Measurements from ENCODE around the gene POM121L2. TPM values are rescaled to one million over a fixed set of nuclear protein-coding genes. Genes with fewer than 3 reads are reported as not detected.
"Not testable (repeated sequence)": the region's sequence is repeated elsewhere in the genome, so short reads cannot be mapped to it uniquely, and the experiment has no call there.

The POM121L2 gene
- total and polyA plus RNA-seq, 8 donors: 0.02 to 0.03 TPM; not detected in 6

DNA sequence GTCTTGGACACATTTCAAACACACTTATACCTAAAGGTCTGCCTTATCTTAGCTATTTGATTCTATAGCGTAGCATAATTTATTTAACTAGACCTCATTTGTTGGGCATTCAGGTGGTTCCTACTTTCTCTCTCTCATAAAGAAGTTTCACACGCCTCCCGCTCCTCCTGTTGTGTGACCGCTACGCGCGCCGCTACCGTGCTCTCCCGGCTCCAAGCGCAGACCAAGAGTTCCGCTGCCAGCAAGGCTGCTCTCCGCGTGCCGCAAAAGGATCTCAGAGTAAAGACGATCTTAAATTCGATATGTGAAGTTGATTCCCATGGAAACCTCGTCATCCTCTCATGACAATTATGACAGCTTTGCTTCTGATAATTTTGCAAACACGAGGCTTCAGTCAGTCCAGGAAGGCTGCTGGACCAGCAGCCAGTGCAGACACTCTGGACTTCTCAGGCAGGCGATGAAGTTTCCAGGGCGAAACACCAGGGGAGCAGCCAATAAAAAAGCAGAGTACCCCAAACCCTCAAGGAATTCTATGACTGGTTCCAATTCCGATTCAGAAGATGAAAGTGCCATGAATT lies 44.1 kb downstream of the POM121L2 start:
- intact Hi-C loops (cut with DNase I): no loop called here
- H3K27me3 ChIP-seq: peaks cover 0 to 43% (median 3%) of the 10 kb centered on the region in 4 donors
- DNase-seq: no peak
- WGBS, 2 donors: 16 to 19% methylated on average over 22 of the region's 22 CpGs
- FAIRE-seq: no peak
- H3K4me1 ChIP-seq: no peaks in the 10 kb centered on the region
- H3K9me3 ChIP-seq: no peaks in the 10 kb centered on the region
- H3K36me3 ChIP-seq: no peaks in the 10 kb centered on the region
- no peak overlapping the region for H3K4me3 ChIP-seq
- H3K27ac ChIP-seq: no peak overlapping the region
- ATAC-seq: no peak
- TF ChIP-seq, protein P1, sequence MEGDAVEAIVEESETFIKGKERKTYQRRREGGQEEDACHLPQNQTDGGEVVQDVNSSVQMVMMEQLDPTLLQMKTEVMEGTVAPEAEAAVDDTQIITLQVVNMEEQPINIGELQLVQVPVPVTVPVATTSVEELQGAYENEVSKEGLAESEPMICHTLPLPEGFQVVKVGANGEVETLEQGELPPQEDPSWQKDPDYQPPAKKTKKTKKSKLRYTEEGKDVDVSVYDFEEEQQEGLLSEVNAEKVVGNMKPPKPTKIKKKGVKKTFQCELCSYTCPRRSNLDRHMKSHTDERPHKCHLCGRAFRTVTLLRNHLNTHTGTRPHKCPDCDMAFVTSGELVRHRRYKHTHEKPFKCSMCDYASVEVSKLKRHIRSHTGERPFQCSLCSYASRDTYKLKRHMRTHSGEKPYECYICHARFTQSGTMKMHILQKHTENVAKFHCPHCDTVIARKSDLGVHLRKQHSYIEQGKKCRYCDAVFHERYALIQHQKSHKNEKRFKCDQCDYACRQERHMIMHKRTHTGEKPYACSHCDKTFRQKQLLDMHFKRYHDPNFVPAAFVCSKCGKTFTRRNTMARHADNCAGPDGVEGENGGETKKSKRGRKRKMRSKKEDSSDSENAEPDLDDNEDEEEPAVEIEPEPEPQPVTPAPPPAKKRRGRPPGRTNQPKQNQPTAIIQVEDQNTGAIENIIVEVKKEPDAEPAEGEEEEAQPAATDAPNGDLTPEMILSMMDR (IDR thresholded peaks at IDR 0.05): no peak

DNA sequence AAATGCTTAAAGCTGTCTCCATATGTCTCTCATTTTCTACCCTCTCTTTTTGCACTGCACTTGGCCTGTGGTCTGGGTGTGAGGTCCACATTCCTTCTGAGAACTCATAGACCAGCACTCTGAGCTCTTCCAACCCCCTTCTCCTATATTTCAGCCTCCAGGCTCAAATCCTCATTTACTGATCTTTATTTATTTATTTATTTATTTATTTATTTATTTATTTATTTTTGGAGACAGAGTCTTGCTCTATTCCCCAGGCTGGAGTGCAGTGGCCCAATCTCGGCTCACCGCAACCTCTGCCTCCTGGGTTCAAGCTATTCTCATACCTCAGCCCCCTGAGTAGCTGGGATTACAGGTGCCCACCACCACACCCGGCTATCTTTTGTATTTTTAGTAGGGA lies 45.1 kb downstream of the POM121L2 start:
- intact Hi-C loops (cut with DNase I); FAIRE-seq; DNase-seq; ATAC-seq; H3K36me3 ChIP-seq; H3K9me3 ChIP-seq; H3K27ac ChIP-seq; H3K4me1 ChIP-seq; H3K4me3 ChIP-seq: not testable (repeated sequence)
- peaks cover 0 to 43% (median 3%) of the 10 kb centered on the region in 4 donors for H3K27me3 ChIP-seq
- WGBS, 2 donors: 85 to 86% methylated on average over 3 of the region's 3 CpGs

DNA sequence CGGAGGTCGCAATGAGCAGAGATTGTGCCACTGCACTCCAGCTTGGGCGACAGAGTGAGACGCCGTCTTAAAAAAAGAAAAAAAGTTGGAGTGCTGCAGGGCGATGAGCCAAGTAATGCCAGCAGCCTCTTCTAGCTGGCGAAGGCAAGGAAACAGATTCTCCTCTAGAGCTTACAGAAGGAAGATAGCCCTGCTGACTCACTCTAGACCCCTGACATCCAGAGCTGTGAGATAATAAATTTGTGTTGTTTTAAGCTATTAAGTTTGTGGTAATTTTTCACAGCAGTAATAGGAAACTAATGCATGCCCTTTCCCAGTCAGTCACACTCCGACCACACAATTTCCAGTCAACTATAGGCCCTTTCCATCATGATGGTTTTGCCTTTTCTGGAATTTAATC lies 48.2 kb downstream of the POM121L2 start:
- H3K4me3 ChIP-seq: no peak overlapping the region
- WGBS, 2 donors: 66 to 70% methylated on average over 8 of the region's 8 CpGs
- H3K9me3 ChIP-seq: no peaks in the 10 kb centered on the region
- ATAC-seq (no peak), FAIRE-seq (no peak), DNase-seq (no peak)
- intact Hi-C loops (cut with DNase I): no loop called here
- TF ChIP-seq, protein P1 (IDR thresholded peaks at IDR 0.05): no peak
- H3K36me3 ChIP-seq: no peaks in the 10 kb centered on the region
- H3K27ac ChIP-seq: no peak overlapping the region
- H3K27me3 ChIP-seq: peaks cover 0 to 39% (median 1%) of the 10 kb centered on the region in 4 donors
- H3K4me1 ChIP-seq: no peaks in the 10 kb centered on the region

DNA sequence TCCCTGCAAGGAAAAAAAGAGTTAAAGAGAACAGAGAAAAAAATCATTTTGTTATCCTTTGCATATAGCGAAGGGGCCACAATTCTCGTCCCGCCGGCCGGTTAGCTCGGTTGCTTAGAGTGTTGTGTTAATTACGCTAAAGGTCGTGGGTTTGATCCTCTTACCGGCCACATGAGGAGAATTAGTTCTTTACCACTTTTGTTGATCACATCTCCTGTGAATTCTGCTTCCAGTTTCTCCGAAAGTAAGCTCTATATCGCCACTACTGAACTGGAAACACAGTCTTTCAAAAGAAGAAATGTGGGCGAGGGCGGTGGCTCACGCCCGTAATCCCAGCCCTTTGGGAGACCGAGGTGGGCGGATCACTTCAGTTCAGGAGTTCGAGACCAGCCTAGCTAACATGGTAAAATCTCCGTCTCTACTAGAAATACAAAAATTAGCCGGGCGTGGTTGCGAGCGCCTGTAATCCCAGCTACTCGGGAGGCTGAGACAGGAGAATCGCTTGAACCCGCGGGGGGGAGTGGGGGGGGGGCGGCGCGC lies 51.2 kb downstream of the POM121L2 start:
- H3K27me3 ChIP-seq: peaks cover 0 to 11% (median 0%) of the 10 kb centered on the region in 4 donors
- H3K9me3 ChIP-seq: no peaks in the 10 kb centered on the region
- WGBS, 2 donors: 27% methylated on average over 30 of the region's 30 CpGs
- no peak for ATAC-seq
- intact Hi-C loops (cut with DNase I): no loop called here
- no peak overlapping the region for H3K4me3 ChIP-seq
- H3K4me1 ChIP-seq: no peaks in the 10 kb centered on the region
- no peak overlapping the region for H3K27ac ChIP-seq
- DNase-seq: no peak
- H3K36me3 ChIP-seq: no peaks in the 10 kb centered on the region
- FAIRE-seq: no peak
- TF ChIP-seq, protein P1 (IDR thresholded peaks at IDR 0.05): no peak

DNA sequence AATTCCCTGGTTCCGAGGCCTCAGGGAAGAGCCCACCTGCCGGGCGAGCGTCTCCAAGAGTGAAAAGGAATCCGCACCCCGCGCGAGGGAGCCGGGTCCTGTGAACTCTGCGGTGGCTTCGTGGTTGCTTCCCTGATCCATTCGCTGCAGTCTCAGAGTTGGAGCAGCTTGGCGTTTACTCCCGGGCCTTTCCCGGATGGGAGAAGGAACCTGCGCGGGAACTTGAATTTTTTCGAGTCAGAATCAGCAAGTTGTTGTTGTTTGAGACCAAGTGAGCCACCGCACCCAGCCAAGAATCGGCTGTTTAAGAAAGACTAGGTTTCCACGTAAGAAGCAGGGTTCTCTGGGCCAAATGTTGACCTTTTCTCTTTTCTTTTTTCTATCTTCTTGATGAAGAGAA lies 51.7 kb downstream of the POM121L2 start:
- Histone ChIP-seq H3K4me1 (no peaks in the 10 kb centered on the region), H3K9me3 (no peaks in the 10 kb centered on the region), H3K36me3 (no peaks in the 10 kb centered on the region), H3K27ac (no peak overlapping the region), H3K27me3 (peaks cover 0 to 6% (median 0%) of the 10 kb centered on the region in 4 donors), H3K4me3 (no peak overlapping the region)
- 28 to 32% methylated on average over 21 of the region's 21 CpGs for WGBS, 2 donors
- ATAC-seq (no peak), DNase-seq (no peak), FAIRE-seq (no peak)
- TF ChIP-seq, protein P1 (IDR thresholded peaks at IDR 0.05): no peak
- intact Hi-C loops (cut with DNase I): no loop called here

Other genes with a start within 250 kb of the POM121L2 start
- 10 to 100 TPM; 14.0 to 30.1 (median 23.4) TPM for gene PRSS16, start 64.6 kb downstream of the POM121L2 start, total RNA-seq
- gene PRSS16, start 64.6 kb downstream of the POM121L2 start, polyA plus RNA-seq: 10 to 100 TPM; 15.5 to 17.6 TPM
- 1 to 10 TPM; 1.9 to 3.7 (median 2.2) TPM for gene ZNF391, start 76.5 kb upstream of the POM121L2 start, total RNA-seq
- 1 to 10 TPM; 1.2 to 1.4 TPM for gene ZNF391, start 76.5 kb upstream of the POM121L2 start, polyA plus RNA-seq
- gene ZNF184, start 160.8 kb upstream of the POM121L2 start, total RNA-seq: 1 to 10 TPM; 1.6 to 4.6 (median 2.6) TPM
- gene ZNF184, start 160.8 kb upstream of the POM121L2 start, polyA plus RNA-seq: 1 to 10 TPM; 1.1 to 1.9 TPM